HepG2 (cell line): ENCODE measurements around the gene CYB5A. TPM values are rescaled to one million over a fixed set of nuclear protein-coding genes. Genes with fewer than 3 reads are reported as not detected.
A peak's percentile ranks its signal among the peaks of the same experiment; 100 is the strongest.

Experiments used
- ATAC-seq: fragments of 200-7000 bp; cut with Tn5 transposase; 3 replicates; pipeline ENCODE4 v1.9.1; 2020; ENCODE audit warnings: mild to moderate bottlenecking, moderate library complexity
- BruUV-seq: library from RNA; stranded (reverse); fragments of 400-500 nt; replicated peaks from 2 replicates; lab custom pipeline; 2021; lab: Mats Ljungman, UMichigan
- CTCF ChIA-PET: fragments of 300-600 bp; formaldehyde crosslinking; extraction: SDS; loops from one replicate; lab custom pipeline; 2021; ENCODE audit warnings: low total read pairs, inconsistent platforms, low intra/inter-chr PET ratio; lab: Yijun Ruan, JAX
- POLR2A ChIA-PET: fragments of 350-600 bp; sonication (Branson Sonifier 250); formaldehyde crosslinking; loops from one replicate; lab custom pipeline; 2020; ENCODE audit warnings: antibody characterized with exemption, inconsistent platforms; lab: Yijun Ruan, JAX
- DNase-seq: peaks from one replicate; pipeline ENCODE4 v3.0.0-alpha.2; 2015; ENCODE audit warnings: low spot score
- FAIRE-seq: peaks from 3 replicates; lab custom pipeline; 2011; peaks lifted over from hg19 to GRCh38; lab: Jason Lieb, UNC
- H2AFZ ChIP-seq: one replicate; pipeline ENCODE4 v1.6.1; 2011; ENCODE audit warnings: low read length, inconsistent platforms
- H3K27ac ChIP-seq: fragments of 300-600 bp; 3 replicates; pipeline ENCODE4 v1.8.0; 2011; ENCODE audit warnings: mixed run types, mild to moderate bottlenecking, mixed read lengths, low read length, inconsistent platforms; ENCODE audit not compliant: insufficient read depth; ENCODE audit errors: extremely low read length
- H3K27me3 ChIP-seq, 2 experiments: fragments of 200-600 bp in 1 of 2; 2 replicates in 1 of 2; 3 replicates in 1 of 2; pipeline versions ENCODE4 v1.6.0 to v1.8.0; 2011; ENCODE audit warnings: low read length in 2 of 2, mild to moderate bottlenecking in 2 of 2, moderate library complexity in 2 of 2, inconsistent platforms in 1 of 2; ENCODE audit not compliant: insufficient read depth in 2 of 2, control insufficient read depth in 1 of 2
- H3K36me3 ChIP-seq, 2 experiments: fragments of 200-600 bp in 1 of 2; replicated peaks in 1 of 2; 2 replicates in 1 of 2; 3 replicates in 1 of 2; pipeline versions ENCODE4 v1.5.1 to v1.8.0; 2011; ENCODE audit warnings: low read length in 2 of 2, inconsistent platforms in 1 of 2; ENCODE audit not compliant: insufficient read depth in 2 of 2, control insufficient read depth in 1 of 2
- H3K4me1 ChIP-seq: 2 replicates; pipeline ENCODE4 v1.5.1; 2012; ENCODE audit warnings: low read length, inconsistent platforms; ENCODE audit not compliant: insufficient read depth
- H3K4me2 ChIP-seq: 2 replicates; pipeline ENCODE4 v1.6.0; 2011; ENCODE audit warnings: low read depth, low read length, inconsistent platforms
- H3K4me3 ChIP-seq, 3 experiments: fragments of 200-600 bp in 1 of 3; sonication (generic), shearing (Covaris generic) in 1 of 3; replicated peaks in 1 of 3; 2 replicates each; pipeline ENCODE4 v1.5.1; 2011 to 2016; ENCODE audit warnings: low read length in 3 of 3, inconsistent platforms in 2 of 3, low read depth in 2 of 3, mild to moderate bottlenecking in 2 of 3, control low read depth in 1 of 3, mixed read lengths in 1 of 3; ENCODE audit not compliant: insufficient read depth in 1 of 3
- H3K79me2 ChIP-seq: one replicate; pipeline ENCODE4 v1.6.1; 2011; ENCODE audit warnings: low read length, inconsistent platforms; ENCODE audit not compliant: insufficient read depth
- H3K9ac ChIP-seq: 2 replicates; pipeline ENCODE4 v1.6.0; 2011; ENCODE audit warnings: mild to moderate bottlenecking, low read depth, low read length, inconsistent platforms; ENCODE audit not compliant: insufficient read depth
- H3K9me3 ChIP-seq: 2 replicates; pipeline ENCODE4 v1.5.1; 2012; ENCODE audit warnings: mild to moderate bottlenecking, low read length
- H4K20me1 ChIP-seq: 2 replicates; pipeline ENCODE4 v1.6.0; 2011; ENCODE audit warnings: inconsistent platforms, mild to moderate bottlenecking, low read length, moderate library complexity; ENCODE audit not compliant: insufficient read depth
- AHR ChIP-seq: IDR thresholded peaks from 2 replicates; pipeline ENCODE4 v1.6.1; 2018; ENCODE audit warnings: missing genetic modification reagents, missing compliant biosample characterization
- HNF4G ChIP-seq, 2 experiments: sonication (generic) in 1 of 2; formaldehyde crosslinking in 1 of 2; IDR thresholded peaks; 2 replicates each; pipeline versions ENCODE4 v1.4.0 to v1.6.1; 2011 to 2020; ENCODE audit warnings: borderline replicate concordance in 2 of 2, low read depth in 2 of 2, mild to moderate bottlenecking in 2 of 2, low read length in 1 of 2, missing genetic modification reagents in 1 of 2, moderate library complexity in 1 of 2
- KMT2B ChIP-seq: IDR thresholded peaks from 2 replicates; pipeline ENCODE4 v1.6.1; 2016; ENCODE audit warnings: missing genetic modification reagents, missing compliant biosample characterization
- MAZ ChIP-seq, 2 experiments: sonication (generic) in 1 of 2; formaldehyde crosslinking in 1 of 2; IDR thresholded peaks; 2 replicates each; pipeline versions ENCODE4 v1.5.0 to v1.6.1; 2012 to 2020; ENCODE audit warnings: low read depth in 2 of 2, mild to moderate bottlenecking in 2 of 2, borderline replicate concordance in 1 of 2, improper control_type of control experiment in 1 of 2, low read length in 1 of 2, missing genetic modification reagents in 1 of 2, moderate library complexity in 1 of 2
- POLR2AphosphoS2 ChIP-seq: IDR thresholded peaks from 2 replicates; pipeline ENCODE4 v1.6.1; 2011; ENCODE audit warnings: low read depth, low read length, improper control_type of control experiment
- SUZ12 ChIP-seq: fragments of 150-350 bp; IDR thresholded peaks from 2 replicates; pipeline ENCODE4 v1.6.1; 2014; ENCODE audit warnings: low read depth, low read length
- TRAFD1 ChIP-seq: sonication (generic); formaldehyde crosslinking; IDR thresholded peaks from 2 replicates; pipeline ENCODE4 v1.5.1; 2020; ENCODE audit warnings: missing genetic modification reagents, mild to moderate bottlenecking, borderline replicate concordance
- ZGPAT ChIP-seq: IDR thresholded peaks from 2 replicates; pipeline ENCODE4 v1.6.1; 2016; ENCODE audit warnings: mild to moderate bottlenecking
- ZNF501 ChIP-seq: sonication (generic); formaldehyde crosslinking; IDR thresholded peaks from 2 replicates; pipeline ENCODE4 v1.5.1; 2020; ENCODE audit warnings: mild to moderate bottlenecking, moderate library complexity, missing genetic modification reagents
- WGBS: methylation state at CpG from one replicate; pipeline ENCODE4 v1.1.6; 2017; ENCODE audit warnings: low lambda C conversion rate; 5-methylcytosine and 5-hydroxymethylcytosine counted together
- in situ Hi-C: cut with HindIII; loops from 2 replicates; pipeline ENCODE4 v1.10.0; 2017; ENCODE audit warnings: low pct_unique_long_range_greater_than_20kb; ENCODE audit not compliant: extremely low pct_ligation_motif_present
- intact Hi-C: fragments of 100-400 bp; cut with micrococcal nuclease; formaldehyde crosslinking; loops from one replicate; pipeline ENCODE4 v1.10.0; 2022; ENCODE audit not compliant: unreplicated experiment
- polyA plus RNA-seq, 8 experiments: library from polyadenylated mRNA; depleted of rRNA in 3 of 8; stranded (reverse) in 7 of 8; unstranded in 1 of 8; fragments of >200 nt; fragmentation: Illumina TruSeq in 4 of 8; extraction: Trizol in 4 of 8; gene quantifications; 2 replicates each; pipeline versions ENCODE4 v1.2.1 to v1.2.3, GENCODE V29; 2011 to 2016; ENCODE audit warnings: low read depth in 4 of 8, missing spikeins in 1 of 8, mixed read lengths in 1 of 8; ENCODE audit not compliant: insufficient read depth in 1 of 8
- total RNA-seq, 5 experiments: library from RNA; depleted of rRNA; stranded (reverse); fragments of >200 nt; fragmentation: Illumina TruSeq; extraction: Trizol; gene quantifications; 2 replicates each; pipeline ENCODE4 v1.2.3, GENCODE V29; 2016; ENCODE audit warnings: low read depth in 1 of 5
- TF ChIP-seq, protein P1 (sequence below): sonication (generic); formaldehyde crosslinking; IDR thresholded peaks from 2 replicates; pipeline ENCODE4 v1.4.0; 2020; ENCODE audit warnings: missing genetic modification reagents, borderline replicate concordance

CYB5A gene
- total and polyA plus RNA-seq, 2 of the 13 experiments (the other 11 are each of a cell fraction or from before 2014, with no cell fraction given): 215 to 356 TPM

DNA sequence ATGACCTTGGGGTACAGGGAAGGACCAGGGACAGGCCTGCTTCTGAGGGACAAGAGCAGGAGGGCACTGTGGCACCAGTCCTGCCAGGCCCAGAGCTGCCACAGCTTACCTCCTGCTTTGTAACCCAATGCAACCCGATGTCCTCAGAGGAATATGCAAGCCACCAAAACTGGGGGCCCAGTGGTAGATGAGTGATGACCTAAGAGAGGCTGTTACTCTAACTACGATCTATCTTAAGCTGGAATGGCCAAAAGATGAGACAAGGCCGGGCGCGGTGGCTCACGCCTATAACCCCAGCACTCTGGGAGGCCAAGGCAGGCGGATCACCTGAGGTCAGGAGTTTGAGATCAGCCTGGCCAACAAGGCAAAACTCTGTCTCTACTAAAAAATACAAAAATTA lies 12.8 kb downstream of the CYB5A start (continued):
- TF ChIP-seq, protein P1, sequence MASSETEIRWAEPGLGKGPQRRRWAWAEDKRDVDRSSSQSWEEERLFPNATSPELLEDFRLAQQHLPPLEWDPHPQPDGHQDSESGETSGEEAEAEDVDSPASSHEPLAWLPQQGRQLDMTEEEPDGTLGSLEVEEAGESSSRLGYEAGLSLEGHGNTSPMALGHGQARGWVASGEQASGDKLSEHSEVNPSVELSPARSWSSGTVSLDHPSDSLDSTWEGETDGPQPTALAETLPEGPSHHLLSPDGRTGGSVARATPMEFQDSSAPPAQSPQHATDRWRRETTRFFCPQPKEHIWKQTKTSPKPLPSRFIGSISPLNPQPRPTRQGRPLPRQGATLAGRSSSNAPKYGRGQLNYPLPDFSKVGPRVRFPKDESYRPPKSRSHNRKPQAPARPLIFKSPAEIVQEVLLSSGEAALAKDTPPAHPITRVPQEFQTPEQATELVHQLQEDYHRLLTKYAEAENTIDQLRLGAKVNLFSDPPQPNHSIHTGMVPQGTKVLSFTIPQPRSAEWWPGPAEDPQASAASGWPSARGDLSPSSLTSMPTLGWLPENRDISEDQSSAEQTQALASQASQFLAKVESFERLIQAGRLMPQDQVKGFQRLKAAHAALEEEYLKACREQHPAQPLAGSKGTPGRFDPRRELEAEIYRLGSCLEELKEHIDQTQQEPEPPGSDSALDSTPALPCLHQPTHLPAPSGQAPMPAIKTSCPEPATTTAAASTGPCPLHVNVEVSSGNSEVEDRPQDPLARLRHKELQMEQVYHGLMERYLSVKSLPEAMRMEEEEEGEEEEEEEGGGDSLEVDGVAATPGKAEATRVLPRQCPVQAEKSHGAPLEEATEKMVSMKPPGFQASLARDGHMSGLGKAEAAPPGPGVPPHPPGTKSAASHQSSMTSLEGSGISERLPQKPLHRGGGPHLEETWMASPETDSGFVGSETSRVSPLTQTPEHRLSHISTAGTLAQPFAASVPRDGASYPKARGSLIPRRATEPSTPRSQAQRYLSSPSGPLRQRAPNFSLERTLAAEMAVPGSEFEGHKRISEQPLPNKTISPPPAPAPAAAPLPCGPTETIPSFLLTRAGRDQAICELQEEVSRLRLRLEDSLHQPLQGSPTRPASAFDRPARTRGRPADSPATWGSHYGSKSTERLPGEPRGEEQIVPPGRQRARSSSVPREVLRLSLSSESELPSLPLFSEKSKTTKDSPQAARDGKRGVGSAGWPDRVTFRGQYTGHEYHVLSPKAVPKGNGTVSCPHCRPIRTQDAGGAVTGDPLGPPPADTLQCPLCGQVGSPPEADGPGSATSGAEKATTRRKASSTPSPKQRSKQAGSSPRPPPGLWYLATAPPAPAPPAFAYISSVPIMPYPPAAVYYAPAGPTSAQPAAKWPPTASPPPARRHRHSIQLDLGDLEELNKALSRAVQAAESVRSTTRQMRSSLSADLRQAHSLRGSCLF (CRISPR knock-in tag): peak; percentile 96; the same call in 1 of the 2 replicates
- no peak for TF ChIP-seq ZNF501 (CRISPR knock-in tag)
- TF ChIP-seq ZGPAT (CRISPR knock-in tag): no peak
- TF ChIP-seq MAZ (IDR thresholded peaks at IDR 0.05; ENCODE audit: borderline replicate concordance, low read depth, low read length): no peak
- no peak for TF ChIP-seq MAZ (CRISPR knock-in tag; IDR thresholded peaks at IDR 0.05; ENCODE audit: low read depth)

GRCh38 chr18:74278058-74278457 lies 13.7 kb downstream of the CYB5A start:
- peak; percentile 29 for DNase-seq
- peaks cover 5% of the 10 kb centered on the region; the same call in 1 of the 2 replicates for H4K20me1 ChIP-seq
- H3K27me3 ChIP-seq: no peaks in the 10 kb centered on the region
- ATAC-seq: peak; percentile 63
- no peak overlapping the region for H2AFZ ChIP-seq
- CTCF ChIA-PET: no interaction called here
- intact Hi-C loops (loop anchor here (1.0 kb wide), 1 partner anchor 12 kb away; no protein-coding TSS in a partner anchor), in situ Hi-C loops (loop anchor here (25.0 kb wide), 1 partner anchor 934 kb away; the partner anchor contains the start of genes PTGR3 and TSHZ1)
- peaks cover 98% of the 10 kb centered on the region for H3K79me2 ChIP-seq
- 41% methylated on average over 7 of the region's 7 CpGs for WGBS
- POLR2A ChIA-PET: interaction anchor here (2.0 kb wide), 1 partner anchor 11 kb away, joined by 5 read pairs; no protein-coding TSS in a partner anchor
- no peak overlapping the region for H3K4me3 ChIP-seq
- H3K9me3 ChIP-seq: no peaks in the 10 kb centered on the region
- peak overlapping the region; percentile 4; the same call in 1 of the 2 replicates for H3K4me2 ChIP-seq
- peaks cover 84% of the 10 kb centered on the region for H3K4me1 ChIP-seq
- peak overlapping the region; percentile 40 for H3K27ac ChIP-seq
- H3K9ac ChIP-seq: no peak overlapping the region
- FAIRE-seq: no peak
- H3K36me3 ChIP-seq: peaks cover 0 to 13% of the 10 kb centered on the region in 2 experiments; a peak in 2 of 5 replicates
- BruUV-seq: no TSS peak
- TF ChIP-seq POLR2AphosphoS2 (no peak), AHR (CRISPR knock-in tag) (no peak), HNF4G (IDR thresholded peaks at IDR 0.05; ENCODE audit: borderline replicate concordance, low read depth, low read length) (0 out of 2 replicates have a peak, but pooled peaks have one; percentile 15), HNF4G (CRISPR knock-in tag; IDR thresholded peaks at IDR 0.05; ENCODE audit: borderline replicate concordance, low read depth) (no peak), TRAFD1 (CRISPR knock-in tag) (no peak), SUZ12 (no peak), KMT2B (0 out of 2 replicates have a peak, but pooled peaks have one; percentile 6)
